GM18867 (cell line): ENCODE data around the gene PIEZO2.

Source experiments
- ATAC-seq: cut with Tn5 transposase; IDR thresholded peaks from one replicate; pipeline ENCODE4 v1.9.1; 2021; ENCODE audit warnings: mild to moderate bottlenecking, moderate library complexity; ENCODE audit not compliant: unreplicated experiment

Gene PIEZO2

DNA sequence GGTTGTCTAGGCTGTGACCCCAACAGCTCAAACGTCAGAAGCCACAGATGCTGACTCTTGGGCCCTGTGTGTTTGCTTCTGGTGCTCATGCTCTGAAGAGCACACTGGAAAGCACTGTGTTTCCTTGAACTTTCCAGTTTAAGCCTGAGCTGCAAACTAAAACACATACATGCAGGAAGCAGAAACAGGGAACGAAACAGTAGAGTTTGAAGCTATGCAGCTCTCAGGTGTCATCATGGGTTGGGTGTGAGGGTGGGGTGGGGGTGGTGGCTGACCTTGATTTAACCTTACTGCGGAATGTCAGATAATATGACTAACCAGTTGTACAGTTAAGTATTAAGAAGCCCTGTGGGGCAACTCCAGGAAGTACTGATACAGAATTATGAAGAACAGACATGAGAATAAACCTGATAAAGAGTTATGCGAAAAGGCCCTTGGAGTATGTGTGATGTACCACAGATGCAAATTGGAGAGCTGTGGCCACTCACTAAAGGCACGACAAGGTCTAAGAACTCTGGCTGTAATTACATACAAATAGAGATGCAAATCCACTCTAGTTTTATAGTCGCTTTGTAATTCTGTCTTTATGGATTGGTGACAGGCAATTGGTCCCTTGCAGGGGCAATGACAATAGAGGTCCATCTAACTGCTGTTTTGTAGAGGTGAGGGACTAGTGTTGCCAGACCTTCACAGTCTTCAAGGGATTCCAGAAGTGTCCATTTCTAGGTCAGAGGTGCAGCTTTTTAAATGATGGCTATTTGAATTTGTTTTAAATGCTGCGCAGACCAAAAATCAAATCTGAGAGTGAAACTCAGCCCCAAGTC, 350.4 kb downstream of the PIEZO2 start:
- peak; percentile 52 for ATAC-seq

DNA sequence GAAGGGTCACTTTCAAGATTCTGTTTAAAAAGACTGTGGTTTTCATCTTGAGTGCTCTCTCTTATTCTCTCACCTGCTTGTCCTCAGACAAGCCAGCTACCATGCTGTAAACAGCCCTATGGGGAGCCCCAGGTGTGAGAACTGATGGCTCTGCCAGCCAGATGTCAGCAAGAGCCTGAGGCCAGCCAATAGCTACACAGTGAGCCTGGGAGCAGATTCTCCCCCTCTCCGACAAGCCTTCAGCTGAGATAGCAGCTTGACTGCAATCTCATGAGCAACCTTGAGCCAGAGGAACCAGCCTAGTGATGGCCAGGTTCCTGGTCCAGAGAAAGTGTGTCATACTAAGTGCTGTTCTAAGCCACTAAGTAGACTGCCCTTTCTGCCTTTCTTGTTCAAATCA, 351.5 kb downstream of the PIEZO2 start:
- no peak for ATAC-seq

DNA sequence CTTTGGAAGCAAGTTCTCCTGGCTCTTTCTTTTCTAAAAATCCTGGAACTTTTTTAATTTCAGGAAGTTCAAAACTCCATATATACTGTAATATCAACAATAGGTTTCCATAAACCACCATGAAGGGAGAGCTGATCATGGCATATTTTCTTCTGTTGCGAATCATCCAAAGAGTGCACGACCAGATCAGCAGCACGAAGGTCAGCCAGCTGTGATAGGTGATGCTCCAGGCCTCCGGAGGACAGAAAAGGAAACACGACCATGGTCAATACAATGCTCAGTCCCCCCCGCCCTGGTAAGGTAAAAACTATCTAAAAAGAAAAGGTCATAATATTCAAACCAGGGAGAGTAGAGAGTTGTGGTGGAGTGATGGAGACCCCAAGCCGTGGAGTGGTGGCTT, 354.6 kb downstream of the PIEZO2 start:
- ATAC-seq: no peak

DNA sequence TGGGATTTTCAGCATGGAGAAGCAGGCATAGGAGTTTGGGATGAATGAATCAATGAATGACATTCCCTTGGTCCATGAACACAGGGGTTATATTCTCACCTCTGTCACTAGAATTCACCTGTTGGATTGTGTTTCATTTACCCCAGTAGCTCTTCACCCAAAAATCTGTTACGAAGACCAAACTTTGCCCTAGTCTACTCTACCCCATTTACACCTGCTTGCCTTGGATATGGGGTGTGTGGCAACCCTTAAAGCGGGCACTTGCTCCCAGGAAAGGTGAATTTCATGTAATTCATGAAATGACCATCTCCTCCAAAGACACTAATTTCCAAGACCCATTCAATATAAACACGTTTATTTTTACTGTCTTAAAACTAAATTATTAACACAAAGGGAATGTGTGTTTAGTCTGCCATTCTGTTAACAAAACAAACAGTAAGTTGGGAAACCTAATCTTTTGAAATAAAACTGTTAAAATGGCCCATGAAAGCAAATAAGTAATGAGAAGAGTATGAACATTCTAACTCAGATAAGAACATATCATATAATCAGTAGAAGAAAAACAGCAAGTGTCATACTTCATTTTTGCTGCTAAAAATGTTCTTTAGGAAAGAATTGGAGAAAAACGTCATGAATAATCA, 355.5 kb downstream of the PIEZO2 start:
- no peak for ATAC-seq

DNA sequence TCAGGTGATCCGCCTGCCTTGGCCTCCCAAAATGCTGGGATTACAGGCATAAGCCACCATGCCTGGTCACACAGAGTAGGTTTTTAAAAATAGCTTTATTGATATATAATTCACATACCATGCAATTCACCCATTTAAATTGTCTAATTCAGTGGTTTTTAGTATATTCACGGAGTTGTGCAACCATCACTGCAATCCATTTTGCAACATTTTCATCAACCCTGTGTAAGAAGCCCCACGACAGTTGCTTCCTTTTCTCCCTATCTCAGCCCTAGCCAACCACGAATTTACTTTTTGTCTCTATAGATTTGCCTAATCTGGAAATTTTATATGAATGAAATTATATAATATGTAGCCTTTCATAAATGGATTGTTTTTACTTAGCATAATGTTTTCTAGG, 357.2 kb downstream of the PIEZO2 start:
- ATAC-seq: no peak

DNA sequence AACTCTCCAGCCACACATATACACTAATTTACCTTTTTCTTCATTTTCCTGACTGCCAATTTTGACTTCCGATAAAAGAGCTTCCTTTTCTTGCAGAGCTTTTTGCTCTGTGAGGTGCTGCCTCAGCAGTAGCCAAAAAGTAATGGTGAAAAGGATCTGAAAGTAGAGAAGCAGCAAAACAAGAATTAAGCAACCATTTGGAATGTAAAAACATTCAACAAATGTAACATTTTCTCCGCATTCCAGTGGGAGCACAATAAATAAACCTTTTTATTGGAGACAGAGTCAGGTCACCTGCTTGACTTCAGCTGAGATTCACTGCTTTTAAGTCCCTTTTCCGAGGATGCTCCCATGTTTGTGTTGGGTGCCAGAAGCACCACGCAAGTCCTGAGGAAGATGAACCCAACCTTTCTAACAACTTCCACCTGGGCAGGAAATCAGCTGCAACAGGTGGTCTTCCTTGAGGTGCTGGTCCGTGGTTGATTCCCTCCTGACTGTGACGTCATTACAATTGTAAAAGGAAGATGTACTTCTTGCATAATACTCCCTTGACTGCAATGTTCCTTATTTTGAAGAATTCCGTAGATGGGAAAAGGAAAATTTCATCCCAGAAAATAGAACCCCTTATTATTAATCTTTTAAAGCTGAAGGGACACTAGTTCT, 358.1 kb downstream of the PIEZO2 start:
- ATAC-seq: no peak

DNA sequence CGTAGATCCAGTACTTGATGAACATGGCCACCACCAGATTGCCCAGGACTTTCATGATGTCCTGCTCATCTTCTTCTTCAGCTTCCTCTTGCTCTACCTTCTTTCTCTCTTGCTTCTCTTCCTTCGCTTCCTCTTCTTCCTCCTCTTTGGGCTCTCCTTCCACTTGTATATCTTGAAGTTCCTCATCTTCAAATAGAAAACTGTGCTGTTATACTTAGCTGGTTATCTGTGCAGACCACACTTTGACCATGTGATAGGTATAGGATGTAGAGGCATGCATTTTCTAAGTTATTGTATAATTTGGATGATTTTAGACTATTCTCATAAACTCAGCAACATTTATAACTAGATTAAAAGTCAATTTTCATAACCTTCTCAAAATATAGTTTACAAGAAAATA, 360.2 kb downstream of the PIEZO2 start:
- no peak for ATAC-seq

DNA sequence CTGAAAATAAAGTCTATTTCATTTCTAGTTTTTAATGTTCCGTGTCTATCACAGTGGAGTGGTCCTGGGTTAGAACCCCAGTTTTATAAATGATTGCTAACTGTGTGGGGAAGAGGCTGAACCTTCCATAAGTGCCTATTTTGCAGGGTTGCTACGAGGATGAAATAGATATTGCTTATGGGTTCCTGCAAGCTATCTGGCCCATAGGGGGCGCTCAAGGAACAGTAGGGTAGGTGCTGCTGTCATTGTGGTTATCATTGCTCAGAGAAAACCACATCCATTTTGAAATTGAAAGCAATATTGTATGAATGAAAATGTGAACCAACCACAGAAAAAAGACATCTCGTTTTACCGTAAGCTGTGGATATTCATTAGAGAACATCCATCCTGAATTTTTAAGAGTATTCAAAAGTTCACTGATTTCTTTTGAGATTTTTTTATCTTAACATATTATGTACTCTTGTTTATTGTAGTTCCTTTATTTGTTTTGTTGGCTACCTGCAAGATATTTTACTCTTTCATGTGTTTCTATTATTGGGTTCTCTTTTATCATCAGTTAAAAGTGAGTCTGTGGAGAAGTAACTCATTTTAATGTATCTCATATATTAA, 362.0 kb downstream of the PIEZO2 start:
- ATAC-seq: peak; percentile 87

DNA sequence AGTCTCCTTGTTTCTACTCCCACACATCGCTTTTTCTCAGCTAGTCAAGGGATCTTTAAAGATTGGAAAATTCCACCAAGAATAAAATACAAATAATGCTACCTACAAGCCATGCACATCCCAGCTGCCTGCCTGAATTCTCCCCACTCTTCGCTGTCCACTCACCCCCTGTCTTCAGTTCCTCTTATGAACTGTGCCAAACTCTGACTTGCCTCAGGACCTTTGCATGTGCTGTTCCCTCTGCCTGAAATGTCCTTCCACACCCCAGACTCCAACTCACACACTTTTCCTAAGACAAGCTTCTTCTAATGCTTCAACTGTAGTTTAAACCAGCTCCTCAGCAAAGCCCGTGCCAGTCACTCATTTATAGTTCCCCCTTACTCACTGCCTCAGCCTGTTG, 363.6 kb downstream of the PIEZO2 start:
- ATAC-seq: no peak

DNA sequence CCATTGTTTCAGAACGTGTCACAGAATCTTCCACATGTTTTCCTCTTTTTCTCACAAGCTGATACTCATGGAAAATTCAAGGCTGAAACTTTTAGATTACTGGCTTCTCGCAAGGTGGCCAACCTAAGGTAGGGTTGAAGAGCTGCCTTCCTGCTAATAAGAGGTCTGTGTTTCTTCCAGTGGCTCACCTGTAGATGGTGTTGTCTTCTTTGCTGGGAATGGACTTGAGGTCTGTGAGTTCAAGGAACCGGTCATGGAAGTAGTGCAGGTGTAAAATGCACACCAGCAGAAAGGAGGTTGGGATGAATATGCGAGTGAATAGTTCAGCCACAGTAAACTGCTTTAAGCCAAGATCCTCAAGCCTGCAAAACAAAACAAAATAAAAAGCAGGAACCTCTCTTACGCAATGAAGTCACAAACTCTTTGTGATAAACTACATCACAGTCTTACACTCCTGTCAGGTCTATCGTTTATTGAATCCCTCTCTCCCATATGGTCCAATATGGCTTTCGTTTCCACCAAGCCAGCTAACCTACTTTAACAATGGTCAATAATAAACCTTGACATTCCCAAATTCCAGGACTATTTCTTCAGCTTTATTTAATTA, 364.7 kb downstream of the PIEZO2 start:
- no peak for ATAC-seq

DNA sequence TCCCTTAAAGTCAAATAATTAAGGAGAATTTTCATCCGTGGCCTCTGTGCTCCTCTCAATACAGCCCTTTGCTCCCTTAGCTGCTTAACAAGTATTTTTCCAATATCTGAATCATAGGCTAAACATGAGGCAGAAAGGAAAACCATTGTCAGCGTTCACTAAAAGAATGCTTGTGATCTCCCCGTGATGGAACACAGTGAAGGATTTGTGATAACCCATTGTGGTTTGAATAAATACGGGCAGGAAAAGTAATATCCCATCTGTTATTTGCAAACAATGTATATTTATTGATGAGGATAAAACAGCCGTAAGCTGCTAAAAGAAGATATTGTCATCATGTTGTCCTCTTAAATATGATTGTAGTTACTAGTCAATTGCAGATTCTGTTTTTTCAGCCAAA, 365.4 kb downstream of the PIEZO2 start:
- ATAC-seq: no peak

DNA sequence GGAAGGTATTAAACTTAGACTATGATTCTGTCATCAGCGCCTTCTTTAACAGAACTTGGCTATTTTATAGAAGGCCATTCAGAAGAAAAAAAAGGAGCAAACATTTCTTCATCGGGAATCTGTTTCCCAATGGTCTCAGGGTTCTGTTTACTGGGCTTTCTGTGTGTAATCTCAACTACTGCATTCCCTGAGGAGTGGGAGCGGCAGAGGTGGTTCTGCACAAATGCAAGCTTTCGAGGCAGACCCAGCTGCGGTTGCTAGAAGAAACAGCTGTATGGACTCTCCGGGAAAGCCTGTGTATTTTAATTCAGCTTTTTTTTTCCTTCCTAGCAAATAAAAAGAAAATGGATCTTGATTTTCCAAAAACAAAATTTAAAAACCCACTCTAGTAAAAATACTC, 372.9 kb downstream of the PIEZO2 start:
- no peak for ATAC-seq

DNA sequence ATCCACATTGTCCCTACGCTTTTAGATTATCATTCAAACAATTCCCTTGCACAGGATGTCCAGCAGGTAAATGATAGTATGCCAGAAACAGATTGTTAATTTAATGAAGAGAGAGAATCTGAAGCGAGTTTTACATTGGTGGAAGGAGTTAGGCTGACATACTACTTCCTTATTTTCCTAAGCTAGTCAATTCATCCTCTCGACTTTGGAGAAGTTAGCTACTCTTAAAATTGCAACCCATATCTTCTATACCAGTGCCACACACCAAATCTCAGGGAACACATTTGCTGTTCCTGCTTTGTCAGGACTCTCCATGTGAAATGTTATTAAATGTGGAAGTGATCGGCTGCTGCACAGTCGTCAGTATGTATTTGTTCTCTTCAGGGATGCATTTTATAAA, 374.3 kb downstream of the PIEZO2 start:
- ATAC-seq: no peak

DNA sequence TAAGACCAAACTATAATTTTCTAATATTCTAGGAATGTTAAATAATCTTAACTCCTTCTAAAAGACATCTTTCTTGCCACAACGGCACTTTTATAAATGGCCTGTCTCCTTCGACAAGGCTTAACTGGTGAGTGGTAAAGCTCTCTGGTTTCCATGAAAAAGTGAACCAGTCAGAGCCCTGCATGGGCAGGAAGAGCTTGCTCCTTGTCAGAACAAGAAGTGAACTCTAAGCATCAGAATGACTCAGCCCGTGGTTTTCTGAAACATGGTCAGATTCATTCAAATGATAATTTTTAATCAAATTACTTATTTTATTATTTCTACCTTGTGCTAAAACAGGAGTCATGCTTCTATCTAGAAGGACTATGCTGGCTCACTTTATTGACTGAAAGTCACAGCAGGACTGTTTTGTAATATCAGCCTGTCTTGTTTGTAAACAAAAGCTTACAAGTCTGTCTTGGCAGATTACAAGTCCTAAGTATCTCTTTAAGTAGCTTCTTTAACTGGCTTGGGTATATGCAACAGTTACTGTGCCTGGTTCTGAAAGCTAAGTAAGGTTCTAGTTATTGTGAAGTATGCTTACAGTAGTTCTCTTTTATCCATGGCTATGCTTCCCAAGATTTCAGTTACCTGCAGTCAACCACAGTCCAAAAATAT, 378.2 kb downstream of the PIEZO2 start:
- ATAC-seq: peak; percentile 58

DNA sequence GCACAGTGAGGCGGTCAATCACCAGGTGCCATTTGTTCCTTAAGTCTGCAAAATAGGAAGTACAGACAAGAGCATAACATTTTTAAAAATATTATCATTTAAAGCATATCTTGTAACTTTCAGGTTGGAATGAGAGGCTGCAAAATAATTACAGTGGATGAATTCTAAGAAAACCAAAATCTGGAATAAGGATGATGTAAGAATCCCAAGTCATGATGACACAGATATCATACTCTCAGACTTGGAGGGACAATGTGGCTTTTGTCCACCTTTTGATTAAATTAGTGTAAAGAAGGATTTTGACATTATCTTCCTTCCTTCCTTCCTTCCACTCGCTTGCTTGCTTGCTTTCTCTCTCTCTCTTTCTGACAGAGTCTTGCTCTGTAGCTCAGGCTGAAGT, 379.1 kb downstream of the PIEZO2 start:
- ATAC-seq: no peak

DNA sequence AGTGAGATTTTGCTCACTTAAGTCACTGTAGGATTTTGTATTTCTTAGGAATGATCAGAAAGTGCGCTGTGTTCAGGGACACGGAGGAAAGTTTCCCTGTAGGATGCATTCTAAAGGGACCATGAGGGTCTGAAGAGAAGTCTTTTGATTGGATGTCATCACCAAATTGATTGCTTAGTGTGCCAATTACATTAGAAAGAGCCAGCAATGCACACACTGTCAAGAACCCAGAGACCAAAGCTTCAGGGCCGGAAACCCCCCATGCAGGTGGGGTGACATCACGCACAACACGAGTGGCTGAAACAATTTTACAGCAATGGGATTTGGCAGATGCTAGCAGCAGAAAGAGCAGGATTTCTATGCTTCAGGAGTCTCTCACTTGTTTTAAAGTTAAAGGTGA, 381.1 kb downstream of the PIEZO2 start:
- ATAC-seq: no peak

DNA sequence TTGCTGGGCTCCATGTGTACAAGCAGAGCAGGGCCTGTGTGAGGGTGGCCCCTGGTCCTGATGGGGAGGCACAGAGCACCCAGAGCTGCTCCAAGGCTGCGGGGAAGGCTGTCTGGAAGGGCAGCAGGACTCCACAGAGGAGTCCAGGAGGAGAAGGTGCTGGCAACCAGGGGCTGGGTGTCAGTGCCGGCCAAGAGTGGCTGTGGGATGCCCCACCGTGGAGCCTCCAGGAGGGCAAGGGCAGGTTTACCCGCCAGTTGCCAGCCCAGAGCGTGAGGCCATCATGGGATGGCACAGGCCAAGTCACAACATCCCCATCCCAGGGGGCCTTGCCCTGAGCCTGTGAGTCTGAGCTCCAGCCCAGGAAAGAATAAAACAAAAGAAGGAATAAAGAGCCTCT, 381.7 kb downstream of the PIEZO2 start:
- no peak for ATAC-seq

DNA sequence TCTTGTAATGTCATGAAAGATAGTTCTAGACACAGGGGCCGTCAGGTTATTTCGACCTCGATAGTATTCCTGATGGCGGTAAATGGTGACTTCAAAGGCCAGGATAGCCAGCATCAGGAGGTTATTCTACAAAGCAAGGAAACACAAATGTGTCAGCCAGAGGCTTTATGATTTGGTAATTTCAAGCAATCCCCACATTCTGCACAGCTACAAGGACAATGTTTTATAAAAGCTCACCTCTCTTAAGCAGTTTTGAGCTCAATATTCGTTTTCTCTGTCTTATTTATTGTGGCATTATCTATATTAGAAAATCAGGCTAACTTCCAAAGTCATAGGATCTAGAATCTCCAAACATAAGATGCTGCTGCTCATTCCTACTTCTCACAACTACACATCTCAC, 388.4 kb downstream of the PIEZO2 start:
- no peak for ATAC-seq

DNA sequence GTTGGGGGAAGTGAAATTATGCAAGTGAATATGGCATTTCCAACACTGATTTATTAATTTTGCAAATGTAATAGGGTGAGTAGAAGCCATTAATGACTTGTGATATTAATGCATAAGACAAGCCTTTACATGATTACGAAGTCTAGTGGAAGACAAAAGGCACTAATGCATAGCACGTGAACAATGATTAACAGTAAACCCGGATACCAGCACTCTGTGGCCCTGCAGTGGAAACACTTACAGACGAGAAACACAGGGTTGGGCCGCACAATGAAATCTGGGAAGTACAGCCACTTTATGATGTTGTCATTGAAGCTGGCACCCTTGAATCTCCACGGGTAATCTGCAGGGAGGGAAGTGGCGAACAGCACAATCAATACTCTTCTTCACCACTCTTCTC, 390.1 kb downstream of the PIEZO2 start:
- no peak for ATAC-seq

DNA sequence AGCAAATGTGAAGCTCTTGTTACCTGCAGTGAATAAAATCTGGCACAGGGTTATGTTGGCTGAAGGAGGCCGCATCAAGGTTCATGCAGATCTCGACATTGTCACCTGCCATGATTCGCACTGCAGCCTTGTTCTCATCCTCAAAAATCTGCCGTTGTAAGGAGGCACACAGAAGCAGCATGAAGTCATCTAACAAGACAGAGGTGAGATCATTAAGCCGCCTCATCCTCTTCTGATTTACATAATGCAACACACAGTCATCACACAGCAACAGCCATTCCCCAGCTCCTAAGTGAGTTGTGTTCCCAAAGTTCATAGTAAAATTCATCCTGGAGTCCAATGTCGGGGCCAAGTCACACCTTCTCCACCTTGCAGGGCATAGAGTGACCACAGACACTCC, 391.4 kb downstream of the PIEZO2 start:
- ATAC-seq: no peak

DNA sequence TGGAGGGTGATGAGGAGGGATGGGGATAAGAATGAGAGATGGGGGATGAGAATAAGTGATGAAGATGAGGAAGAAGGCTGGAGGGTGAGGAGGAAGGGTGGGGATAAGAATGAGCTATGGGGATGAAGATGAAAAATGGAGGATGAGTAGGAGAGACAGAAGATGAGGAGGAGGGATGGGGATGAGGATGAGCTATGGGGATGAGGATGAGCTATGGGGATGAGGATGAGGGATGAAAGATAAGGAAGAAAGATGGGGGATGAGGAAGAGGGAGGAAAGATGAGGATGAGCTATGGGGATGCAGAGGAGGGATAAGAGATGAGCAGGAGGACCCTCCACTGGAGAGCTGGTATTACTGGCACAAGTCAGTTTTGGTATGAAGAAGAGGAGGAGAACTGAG, 392.0 kb downstream of the PIEZO2 start:
- no peak for ATAC-seq
